ENCODE measurements around the gene CAB39L. TPM values are rescaled to one million over a fixed set of nuclear protein-coding genes. Genes with fewer than 3 reads are reported as not detected.

The CAB39L gene
- total RNA-seq, 1 donor from 2014 or later = 3.8 TPM

DNA sequence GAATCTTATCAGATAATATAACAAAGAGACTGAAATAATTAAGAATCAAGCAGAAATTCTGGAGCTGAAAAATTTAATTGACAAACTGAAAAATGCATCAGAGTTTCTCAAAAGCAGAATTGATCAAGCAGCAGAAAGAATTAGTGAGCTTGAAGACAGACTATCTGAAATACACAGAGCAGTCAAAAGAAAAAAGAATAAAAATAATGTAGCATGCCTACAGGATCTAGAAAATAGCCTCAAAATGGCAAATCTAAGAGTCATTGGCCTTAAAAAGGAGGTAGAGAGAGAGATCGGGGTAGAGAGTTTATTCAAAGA, 39.2 kb downstream of the CAB39L start:
- intact Hi-C loops (cut with micrococcal nuclease) = no loop called here

GRCh38 chr13:49403996-49404702, 39.7 kb downstream of the CAB39L start:
- intact Hi-C loops (cut with micrococcal nuclease) = no loop called here

DNA sequence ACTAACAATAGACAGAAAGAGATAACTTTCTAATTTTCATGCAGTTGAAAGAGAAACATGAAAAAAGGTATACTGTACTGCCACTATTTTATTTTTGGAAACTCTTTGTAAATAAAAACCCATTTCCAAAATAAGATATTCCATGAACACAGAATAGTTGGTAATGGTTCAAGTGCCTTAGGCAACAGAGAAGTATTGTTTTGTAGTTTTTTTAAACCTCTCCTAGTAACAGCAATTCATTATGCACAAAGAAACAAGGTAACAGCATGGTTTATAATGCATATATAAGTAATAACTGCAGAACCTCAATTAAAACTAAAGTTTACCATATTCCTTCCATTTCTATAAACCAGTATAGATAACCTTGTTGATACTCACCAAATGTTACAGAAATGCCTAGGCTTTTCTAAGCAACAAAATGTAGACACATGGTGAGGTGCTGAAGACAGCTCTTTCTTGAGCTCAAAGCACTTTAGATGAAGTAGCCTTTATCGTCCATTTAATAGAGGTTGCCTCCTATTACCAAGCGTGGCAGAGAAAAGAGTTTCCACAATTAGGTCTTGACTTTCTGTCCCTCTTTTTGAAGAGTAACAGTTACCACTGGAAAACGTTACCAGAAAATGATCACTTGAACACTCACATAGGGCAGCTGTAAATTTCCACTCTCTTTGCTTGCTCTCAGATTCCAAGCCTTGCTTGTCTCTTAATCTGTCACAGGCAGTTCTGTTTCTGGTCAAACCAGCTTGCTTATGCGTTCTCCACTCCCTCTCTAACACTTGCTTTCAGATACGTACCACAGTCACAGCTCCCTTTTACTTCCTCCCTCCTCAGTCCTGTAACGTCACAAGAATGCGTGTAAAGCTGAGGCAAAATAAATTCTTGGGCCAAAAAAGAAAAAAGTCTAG, 42.9 kb downstream of the CAB39L start:
- intact Hi-C loops (cut with micrococcal nuclease) = no loop called here

- intact Hi-C loops (cut with micrococcal nuclease) = no loop called here
Observed at GRCh38 chr13:49399801-49400472, 43.9 kb downstream of the CAB39L start.

GRCh38 chr13:49395878-49396380, 47.9 kb downstream of the CAB39L start:
- intact Hi-C loops (cut with micrococcal nuclease) = no loop called here

DNA sequence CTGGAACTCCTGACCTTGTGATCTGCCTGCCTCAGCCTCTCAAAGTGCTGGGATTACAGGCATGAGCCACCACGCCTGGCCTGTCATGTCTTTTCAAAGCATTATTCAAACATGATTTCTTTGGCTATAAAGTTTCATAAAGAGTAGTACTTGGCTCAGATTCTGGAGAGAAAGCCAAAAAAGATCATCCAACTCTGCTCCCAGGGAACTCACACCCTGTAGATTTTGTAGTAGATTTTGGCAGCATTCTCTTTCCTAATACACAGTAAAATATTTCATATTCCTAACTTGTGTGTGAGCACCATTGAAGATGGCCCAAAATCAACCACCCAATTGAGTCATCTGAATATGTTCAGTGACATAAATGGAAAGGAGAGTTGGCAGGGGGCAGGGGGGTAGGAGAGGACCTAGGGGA, 48.4 kb downstream of the CAB39L start:
- intact Hi-C loops (cut with micrococcal nuclease) = no loop called here

GRCh38 chr13:49388091-49388635, 55.7 kb downstream of the CAB39L start:
- intact Hi-C loops (cut with micrococcal nuclease) = no loop called here

GRCh38 chr13:49386664-49387063, 57.2 kb downstream of the CAB39L start:
- intact Hi-C loops (cut with micrococcal nuclease) = no loop called here

- intact Hi-C loops (cut with micrococcal nuclease) = no loop called here
Observed at GRCh38 chr13:49376121-49376520, 67.7 kb downstream of the CAB39L start.

DNA sequence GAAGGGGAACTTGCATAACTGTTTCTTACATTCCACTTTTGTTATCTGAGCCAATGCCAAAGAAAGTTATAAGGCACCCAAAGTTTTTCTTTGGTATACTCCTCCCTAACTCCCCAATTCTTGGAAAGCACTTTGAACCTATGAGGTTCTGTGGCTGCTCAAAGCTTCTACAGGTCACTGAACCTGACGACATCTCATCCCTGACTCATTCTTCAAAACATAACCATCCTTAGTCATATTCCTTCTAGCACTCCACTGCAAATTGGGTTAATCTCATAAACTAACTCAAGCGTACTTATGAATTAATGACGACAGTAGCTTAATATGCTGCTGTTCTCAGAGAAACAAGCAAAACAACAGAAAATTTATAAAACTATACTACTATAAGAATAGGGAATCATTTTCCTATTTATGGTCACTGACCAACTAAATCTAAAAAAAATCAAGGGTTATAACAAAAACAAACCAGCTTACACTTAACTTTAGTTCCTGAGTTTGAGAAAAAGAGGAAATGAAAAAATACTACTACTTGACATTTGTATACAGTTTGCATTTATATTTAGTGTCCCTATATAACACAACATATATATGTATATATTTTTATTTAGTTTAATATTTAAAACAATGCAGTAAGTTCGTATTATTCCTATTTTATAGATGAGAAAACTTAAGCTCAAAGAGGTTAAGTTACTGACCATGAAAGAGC, 69.1 kb downstream of the CAB39L start:
- intact Hi-C loops (cut with micrococcal nuclease) = no loop called here

- intact Hi-C loops (cut with micrococcal nuclease) = no loop called here
Observed at GRCh38 chr13:49373716-49374115, 70.1 kb downstream of the CAB39L start.

- intact Hi-C loops (cut with micrococcal nuclease) = no loop called here
Observed at GRCh38 chr13:49371943-49372613, 71.8 kb downstream of the CAB39L start.

- intact Hi-C loops (cut with micrococcal nuclease) = no loop called here
Observed at GRCh38 chr13:49370371-49370770, 73.5 kb downstream of the CAB39L start.

- intact Hi-C loops (cut with micrococcal nuclease) = no loop called here
Observed at GRCh38 chr13:49369866-49370265, 74.0 kb downstream of the CAB39L start.

DNA sequence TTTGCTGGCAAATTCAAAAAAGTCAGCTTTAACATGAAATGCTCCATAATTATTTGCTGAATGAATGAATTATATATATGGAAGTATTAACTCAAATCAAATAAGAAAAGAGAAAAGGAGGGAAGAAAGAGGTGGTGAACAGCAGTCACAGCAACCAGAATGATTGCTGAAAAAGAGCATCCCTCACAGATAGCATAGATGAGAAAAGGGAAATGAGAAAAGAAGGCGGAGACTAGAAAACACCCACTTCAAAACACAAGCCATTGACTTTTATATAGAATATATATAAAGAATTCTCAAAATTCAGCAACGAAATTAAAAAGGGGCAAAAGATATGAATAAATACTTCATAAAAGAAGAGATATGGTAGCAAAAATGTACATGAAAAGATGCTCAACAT, 75.2 kb downstream of the CAB39L start:
- intact Hi-C loops (cut with micrococcal nuclease) = no loop called here

- intact Hi-C loops (cut with micrococcal nuclease) = no loop called here
Observed at GRCh38 chr13:49367640-49368422, 76.0 kb downstream of the CAB39L start.

DNA sequence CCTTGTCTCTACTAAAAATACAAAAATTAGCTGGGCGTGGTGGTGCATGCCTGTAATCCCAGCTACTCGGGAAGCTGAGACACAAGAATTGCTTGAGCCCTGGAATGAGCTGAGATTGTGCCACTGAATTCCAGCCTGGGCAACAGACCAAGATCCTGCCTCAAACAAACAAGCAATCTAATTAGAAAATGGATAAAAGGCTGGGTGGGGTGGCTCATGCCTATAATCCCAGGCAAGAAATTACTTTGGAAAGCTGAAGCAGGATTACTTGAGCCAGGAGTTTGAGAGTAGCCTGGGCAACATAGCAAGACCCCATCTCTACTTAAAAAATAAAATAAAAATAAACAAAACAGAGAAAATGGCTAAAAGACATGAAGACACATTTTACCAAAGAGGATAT, 77.0 kb downstream of the CAB39L start:
- intact Hi-C loops (cut with micrococcal nuclease) = no loop called here

DNA sequence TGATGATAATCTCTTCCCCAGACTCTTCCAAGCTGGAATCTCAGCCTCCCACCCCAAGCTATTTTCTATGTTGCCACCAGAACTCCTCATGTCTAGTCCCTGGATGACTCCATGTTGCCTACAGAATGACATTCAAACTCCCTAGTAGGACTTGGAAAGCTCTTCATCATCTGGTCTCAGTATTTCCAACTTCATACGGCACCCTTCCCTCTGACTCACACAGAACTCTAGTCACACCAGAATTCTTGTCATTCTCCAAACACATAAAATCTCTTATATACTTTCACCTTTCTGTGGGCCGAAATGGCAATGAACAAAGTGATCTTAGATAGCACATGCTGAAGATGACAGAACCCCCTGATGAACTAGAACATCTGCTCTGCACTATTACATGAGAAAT, 86.2 kb downstream of the CAB39L start:
- intact Hi-C loops (cut with micrococcal nuclease) = no loop called here

DNA sequence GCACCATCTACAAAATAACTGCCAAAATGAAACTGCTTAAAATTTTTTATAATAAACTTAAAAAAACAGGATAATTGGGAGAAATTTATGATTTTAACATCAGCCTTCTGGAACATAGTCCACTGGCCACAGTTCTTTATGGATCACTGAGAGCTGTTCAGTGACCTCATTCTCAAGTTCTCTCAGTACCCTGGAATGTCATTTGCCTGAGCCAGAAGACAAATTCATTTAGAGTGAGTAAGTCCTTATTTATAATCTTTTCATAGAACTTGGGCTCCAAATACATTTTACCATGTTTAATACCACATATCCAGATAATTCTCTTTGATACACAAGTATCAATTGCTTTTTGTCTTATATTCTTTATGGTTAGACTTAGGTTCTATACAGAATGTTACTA, 87.6 kb downstream of the CAB39L start:
- intact Hi-C loops (cut with micrococcal nuclease) = no loop called here

- intact Hi-C loops (cut with micrococcal nuclease) = no loop called here
Observed at GRCh38 chr13:49354719-49355118, 89.1 kb downstream of the CAB39L start.

Measured in T-helper 1 cell treated with Interleukin-12 subunit alpha and Interleukin-12 subunit beta and Interleukin-4 antibody, amounts not matched to agents 30 ng/mL and 1 ng/mL, for 36 hours (primary cell).